ENCODE measurements around the gene IGF1R.
A peak's percentile ranks its signal among the peaks of the same experiment; 100 is the strongest.

Gene IGF1R

DNA sequence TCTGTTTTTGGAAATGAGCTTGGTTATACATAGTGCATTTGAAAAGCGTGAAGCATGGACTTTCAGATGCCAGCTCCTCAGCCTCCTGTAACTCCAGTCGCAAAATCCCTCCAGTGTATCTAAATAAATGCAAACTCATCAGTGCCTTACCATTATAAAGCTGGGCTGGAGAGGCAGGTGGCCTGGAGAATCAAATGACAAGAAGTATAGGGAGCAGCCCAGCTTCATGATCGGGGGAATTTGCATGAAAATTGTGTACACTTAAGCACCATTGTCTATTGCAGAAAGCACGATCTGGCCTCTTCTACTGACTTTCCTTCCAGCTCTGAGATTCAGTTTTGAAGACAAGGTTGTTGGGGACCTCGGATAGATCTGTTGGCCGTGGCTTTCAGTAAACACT lies 71.7 kb downstream of the IGF1R start:
- Histone ChIP-seq H3K36me3 (ENCODE audit: control insufficient read depth, insufficient read depth, low read length) (no peaks in the 10 kb centered on the region), H3K27me3 (ENCODE audit: control insufficient read depth, insufficient read depth, low read length) (no peaks in the 10 kb centered on the region), H3K4me1 (ENCODE audit: control insufficient read depth, insufficient read depth, low read length) (peaks cover 70% of the 10 kb centered on the region), H3K9ac (ENCODE audit: low read depth, low read length) (no peak overlapping the region), H3K4me3 (ENCODE audit: low read depth, low read length) (peak overlapping the region; percentile 9; the same call in 1 of the 2 replicates), H3K27ac (ENCODE audit: low read depth, low read length) (no peak overlapping the region), H3K9me3 (ENCODE audit: control insufficient read depth, insufficient read depth, low read length) (no peaks in the 10 kb centered on the region)

DNA sequence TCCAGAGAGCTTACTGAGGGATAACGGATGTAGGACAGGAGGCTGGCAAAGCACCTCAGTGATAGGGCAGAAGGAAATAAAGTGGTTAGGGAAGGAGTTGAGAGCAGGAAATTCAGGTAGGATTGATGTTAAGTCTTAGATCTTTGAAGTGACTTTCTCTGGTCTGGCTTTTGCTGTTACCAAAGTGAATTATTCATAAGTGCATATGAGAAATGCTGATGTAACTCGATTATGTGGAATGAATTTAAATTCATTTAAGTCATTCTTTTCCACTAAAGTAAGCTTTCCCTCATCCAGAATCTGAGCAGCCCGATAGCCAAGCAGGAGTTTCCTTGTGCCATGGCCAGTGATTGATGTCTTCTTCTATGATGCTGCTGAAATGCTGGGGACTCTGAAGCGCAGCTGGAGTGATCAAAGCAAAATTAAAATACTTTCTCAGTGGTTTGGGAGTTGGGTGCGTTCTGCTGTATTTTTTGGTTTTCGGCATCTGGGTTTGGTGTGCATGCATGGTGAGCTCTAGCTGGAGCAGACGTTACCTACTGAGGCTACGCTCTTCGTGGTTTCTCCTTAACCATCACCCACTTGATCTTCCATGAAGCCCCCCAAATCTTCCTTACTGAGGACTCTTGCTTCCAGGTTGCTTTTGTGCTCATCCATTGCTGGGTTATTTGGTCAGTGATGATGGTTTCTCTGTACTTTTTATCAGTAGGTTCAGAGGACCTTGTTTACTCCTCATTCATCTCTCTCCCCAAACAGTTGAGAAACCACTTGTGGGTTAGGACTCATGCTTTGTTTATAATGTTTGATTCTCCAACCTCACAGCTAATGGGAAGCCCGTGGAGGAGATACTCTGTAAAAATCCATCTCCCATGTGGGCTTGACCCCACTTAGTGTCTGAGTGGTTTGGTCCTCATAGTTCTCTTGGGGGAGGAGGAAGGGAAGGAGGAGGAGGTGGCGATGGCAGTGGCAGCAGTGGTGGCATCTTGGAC lies 72.5 kb downstream of the IGF1R start:
- Histone ChIP-seq H3K4me1 (ENCODE audit: control insufficient read depth, insufficient read depth, low read length) (peaks cover 62% of the 10 kb centered on the region), H3K27me3 (ENCODE audit: control insufficient read depth, insufficient read depth, low read length) (no peaks in the 10 kb centered on the region), H3K4me3 (ENCODE audit: low read depth, low read length) (peak overlapping the region; percentile 9; the same call in 1 of the 2 replicates), H3K36me3 (ENCODE audit: control insufficient read depth, insufficient read depth, low read length) (no peaks in the 10 kb centered on the region), H3K9ac (ENCODE audit: low read depth, low read length) (no peak overlapping the region), H3K9me3 (ENCODE audit: control insufficient read depth, insufficient read depth, low read length) (no peaks in the 10 kb centered on the region), H3K27ac (ENCODE audit: low read depth, low read length) (no peak overlapping the region)

DNA sequence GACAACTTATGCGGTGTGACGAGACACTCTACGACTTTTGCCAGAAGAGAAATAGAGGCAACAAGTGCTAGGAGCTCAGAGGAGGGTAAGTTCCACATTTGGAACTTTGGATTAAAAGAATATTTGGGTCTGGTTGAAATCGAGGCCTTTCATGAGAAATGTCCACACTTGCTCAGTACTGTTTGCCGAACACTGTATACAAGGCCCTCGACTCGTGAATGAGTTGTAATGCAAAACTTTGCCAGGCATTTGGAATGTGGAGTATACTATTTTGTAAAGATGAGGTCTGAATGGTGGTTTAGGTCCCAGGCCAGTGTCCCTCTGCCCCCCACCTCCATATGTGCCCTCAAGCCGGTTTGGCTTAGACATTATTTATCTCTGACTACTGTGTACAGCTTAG lies 73.9 kb downstream of the IGF1R start:
- no peaks in the 10 kb centered on the region for H3K36me3 ChIP-seq (ENCODE audit: control insufficient read depth, insufficient read depth, low read length)
- no peaks in the 10 kb centered on the region for H3K27me3 ChIP-seq (ENCODE audit: control insufficient read depth, insufficient read depth, low read length)
- no peak overlapping the region for H3K27ac ChIP-seq (ENCODE audit: low read depth, low read length)
- H3K9ac ChIP-seq (ENCODE audit: low read depth, low read length), result no peak overlapping the region
- H3K4me1 ChIP-seq (ENCODE audit: control insufficient read depth, insufficient read depth, low read length), result peaks cover 64% of the 10 kb centered on the region
- H3K9me3 ChIP-seq (ENCODE audit: control insufficient read depth, insufficient read depth, low read length), result no peaks in the 10 kb centered on the region
- H3K4me3 ChIP-seq (ENCODE audit: low read depth, low read length), result no peak overlapping the region

GRCh38 chr15:98722645-98723044 lies 74.3 kb downstream of the IGF1R start:
- Histone ChIP-seq H3K27ac (ENCODE audit: low read depth, low read length) (no peak overlapping the region), H3K9ac (ENCODE audit: low read depth, low read length) (no peak overlapping the region), H3K4me1 (ENCODE audit: control insufficient read depth, insufficient read depth, low read length) (peaks cover 65% of the 10 kb centered on the region), H3K36me3 (ENCODE audit: control insufficient read depth, insufficient read depth, low read length) (no peaks in the 10 kb centered on the region), H3K4me3 (ENCODE audit: low read depth, low read length) (no peak overlapping the region), H3K27me3 (ENCODE audit: control insufficient read depth, insufficient read depth, low read length) (no peaks in the 10 kb centered on the region), H3K9me3 (ENCODE audit: control insufficient read depth, insufficient read depth, low read length) (no peaks in the 10 kb centered on the region)

- peaks cover 65% of the 10 kb centered on the region for H3K4me1 ChIP-seq (ENCODE audit: control insufficient read depth, insufficient read depth, low read length)
- H3K9me3 ChIP-seq (ENCODE audit: control insufficient read depth, insufficient read depth, low read length), result no peaks in the 10 kb centered on the region
- no peak overlapping the region for H3K9ac ChIP-seq (ENCODE audit: low read depth, low read length)
- H3K27ac ChIP-seq (ENCODE audit: low read depth, low read length), result no peak overlapping the region
- no peaks in the 10 kb centered on the region for H3K36me3 ChIP-seq (ENCODE audit: control insufficient read depth, insufficient read depth, low read length)
- H3K27me3 ChIP-seq (ENCODE audit: control insufficient read depth, insufficient read depth, low read length), result no peaks in the 10 kb centered on the region
- no peak overlapping the region for H3K4me3 ChIP-seq (ENCODE audit: low read depth, low read length)
Observed at GRCh38 chr15:98723195-98723594, 74.9 kb downstream of the IGF1R start.

DNA sequence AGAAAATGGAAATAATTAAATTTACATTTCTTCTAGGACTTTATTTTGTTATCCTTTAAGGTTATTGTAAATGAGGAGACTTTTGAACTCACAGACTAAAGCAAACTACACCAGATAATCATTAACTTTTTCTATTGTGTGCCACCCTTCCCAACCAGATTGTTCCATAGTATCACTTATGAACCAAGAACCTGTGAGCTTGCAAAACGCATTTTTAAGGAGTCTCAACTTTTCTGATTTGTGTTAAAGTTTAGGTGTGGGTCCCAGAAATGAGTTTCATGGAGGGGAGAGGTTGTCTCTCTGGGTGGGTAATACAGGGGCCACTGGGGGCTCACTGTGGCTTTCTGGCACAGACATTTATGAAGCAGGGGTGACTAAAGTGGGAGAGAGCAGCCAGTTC lies 75.7 kb downstream of the IGF1R start:
- H3K4me1 ChIP-seq (ENCODE audit: control insufficient read depth, insufficient read depth, low read length), result peaks cover 65% of the 10 kb centered on the region
- H3K9me3 ChIP-seq (ENCODE audit: control insufficient read depth, insufficient read depth, low read length), result no peaks in the 10 kb centered on the region
- no peak overlapping the region for H3K27ac ChIP-seq (ENCODE audit: low read depth, low read length)
- no peak overlapping the region for H3K4me3 ChIP-seq (ENCODE audit: low read depth, low read length)
- H3K27me3 ChIP-seq (ENCODE audit: control insufficient read depth, insufficient read depth, low read length), result no peaks in the 10 kb centered on the region
- no peaks in the 10 kb centered on the region for H3K36me3 ChIP-seq (ENCODE audit: control insufficient read depth, insufficient read depth, low read length)
- no peak overlapping the region for H3K9ac ChIP-seq (ENCODE audit: low read depth, low read length)

GRCh38 chr15:98724494-98724893 lies 76.2 kb downstream of the IGF1R start:
- H3K27ac ChIP-seq (ENCODE audit: low read depth, low read length), result no peak overlapping the region
- H3K4me1 ChIP-seq (ENCODE audit: control insufficient read depth, insufficient read depth, low read length), result peaks cover 65% of the 10 kb centered on the region
- H3K9me3 ChIP-seq (ENCODE audit: control insufficient read depth, insufficient read depth, low read length), result no peaks in the 10 kb centered on the region
- no peaks in the 10 kb centered on the region for H3K27me3 ChIP-seq (ENCODE audit: control insufficient read depth, insufficient read depth, low read length)
- no peaks in the 10 kb centered on the region for H3K36me3 ChIP-seq (ENCODE audit: control insufficient read depth, insufficient read depth, low read length)
- H3K9ac ChIP-seq (ENCODE audit: low read depth, low read length), result no peak overlapping the region
- no peak overlapping the region for H3K4me3 ChIP-seq (ENCODE audit: low read depth, low read length)

- no peaks in the 10 kb centered on the region for H3K36me3 ChIP-seq (ENCODE audit: control insufficient read depth, insufficient read depth, low read length)
- no peak overlapping the region for H3K4me3 ChIP-seq (ENCODE audit: low read depth, low read length)
- H3K27ac ChIP-seq (ENCODE audit: low read depth, low read length), result no peak overlapping the region
- peaks cover 55% of the 10 kb centered on the region for H3K4me1 ChIP-seq (ENCODE audit: control insufficient read depth, insufficient read depth, low read length)
- H3K9ac ChIP-seq (ENCODE audit: low read depth, low read length), result no peak overlapping the region
- H3K27me3 ChIP-seq (ENCODE audit: control insufficient read depth, insufficient read depth, low read length), result no peaks in the 10 kb centered on the region
- no peaks in the 10 kb centered on the region for H3K9me3 ChIP-seq (ENCODE audit: control insufficient read depth, insufficient read depth, low read length)
Observed at GRCh38 chr15:98725874-98726273, 77.5 kb downstream of the IGF1R start.

DNA sequence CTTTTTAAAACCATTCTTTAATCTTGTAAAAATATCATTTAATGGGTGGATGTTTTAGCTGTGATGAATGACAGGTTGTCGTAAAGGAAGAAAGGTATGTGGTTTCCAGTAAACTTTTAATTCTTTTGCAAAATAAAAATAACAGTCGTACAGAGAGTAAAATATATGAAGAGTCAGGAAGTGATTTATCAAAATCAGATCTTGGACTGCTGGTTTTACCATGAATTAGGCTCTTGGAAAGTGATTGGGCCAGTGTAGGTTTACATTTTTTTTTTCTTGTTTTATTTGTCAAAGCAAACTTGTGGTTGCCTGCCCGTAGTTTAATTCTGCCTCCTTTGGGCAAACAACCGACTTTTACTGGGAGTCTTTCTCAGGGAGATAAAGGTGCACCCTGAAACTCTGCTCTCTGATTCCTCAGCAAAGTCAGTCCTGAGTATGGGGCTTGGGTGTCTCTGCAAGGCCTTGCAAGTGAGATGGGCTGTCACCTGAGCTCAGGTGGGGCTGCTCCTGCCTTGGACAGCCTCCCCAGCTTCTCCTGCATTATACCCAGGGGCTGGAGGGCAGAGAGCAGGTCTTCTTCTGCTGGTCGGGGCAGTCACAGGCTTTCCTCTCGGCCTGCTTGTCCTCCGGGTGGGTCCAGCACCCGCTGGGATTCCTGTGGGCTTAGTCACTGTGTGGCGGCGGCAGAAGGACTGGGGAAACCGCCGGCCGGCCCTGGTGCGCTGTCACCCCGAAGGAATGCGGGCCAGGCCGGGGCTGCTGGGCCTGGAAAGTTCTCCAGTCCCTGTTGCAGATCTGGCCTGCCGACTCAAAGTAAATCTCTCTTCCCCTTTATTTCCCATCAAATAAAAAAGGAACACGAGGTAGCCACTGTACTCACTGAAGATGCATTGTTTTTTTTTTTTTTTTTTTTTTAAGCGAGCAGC lies 79.0 kb downstream of the IGF1R start:
- H3K4me3 ChIP-seq (ENCODE audit: low read depth, low read length), result no peak overlapping the region
- H3K27ac ChIP-seq (ENCODE audit: low read depth, low read length), result peak overlapping the region; percentile 86
- H3K27me3 ChIP-seq (ENCODE audit: control insufficient read depth, insufficient read depth, low read length), result no peaks in the 10 kb centered on the region
- no peaks in the 10 kb centered on the region for H3K36me3 ChIP-seq (ENCODE audit: control insufficient read depth, insufficient read depth, low read length)
- H3K9me3 ChIP-seq (ENCODE audit: control insufficient read depth, insufficient read depth, low read length), result no peaks in the 10 kb centered on the region
- peak overlapping the region; percentile 4; the same call in 1 of the 2 replicates for H3K9ac ChIP-seq (ENCODE audit: low read depth, low read length)
- peaks cover 57% of the 10 kb centered on the region for H3K4me1 ChIP-seq (ENCODE audit: control insufficient read depth, insufficient read depth, low read length)

GRCh38 chr15:98728082-98728810 lies 79.9 kb downstream of the IGF1R start:
- Histone ChIP-seq H3K4me1 (ENCODE audit: control insufficient read depth, insufficient read depth, low read length) (peaks cover 54% of the 10 kb centered on the region), H3K27ac (ENCODE audit: low read depth, low read length) (peak overlapping the region; percentile 86), H3K27me3 (ENCODE audit: control insufficient read depth, insufficient read depth, low read length) (no peaks in the 10 kb centered on the region), H3K4me3 (ENCODE audit: low read depth, low read length) (no peak overlapping the region), H3K9me3 (ENCODE audit: control insufficient read depth, insufficient read depth, low read length) (no peaks in the 10 kb centered on the region), H3K36me3 (ENCODE audit: control insufficient read depth, insufficient read depth, low read length) (no peaks in the 10 kb centered on the region), H3K9ac (ENCODE audit: low read depth, low read length) (peak overlapping the region; percentile 25; the same call in 1 of the 2 replicates)
